Ascending aorta (tissue), 2 donors: ENCODE measurements around the gene OVAAL. TPM values are rescaled to one million over a fixed set of nuclear protein-coding genes. Genes with fewer than 3 reads are reported as not detected.

Experiments
- DNase-seq, 2 donors: peaks; one replicate each; pipeline ENCODE4 v3.0.0-alpha.2; 2019; ENCODE audit warnings: low spot score in 2 of 2
- H3K27ac ChIP-seq, 2 donors: fragments of 200-600 bp; sonication (generic); one replicate each; pipeline ENCODE4 v1.5.1; 2016 to 2017; ENCODE audit warnings: mild to moderate bottlenecking in 1 of 2
- H3K27me3 ChIP-seq: fragments of 200-600 bp; sonication (generic); one replicate; pipeline ENCODE4 v1.5.1; 2017
- H3K36me3 ChIP-seq, 2 donors: fragments of 200-600 bp; sonication (generic); one replicate each; pipeline ENCODE4 v1.5.1; 2016
- H3K4me1 ChIP-seq, 2 donors: fragments of 200-600 bp; sonication (generic); one replicate each; pipeline ENCODE4 v1.5.1; 2016 to 2017; ENCODE audit warnings: mild to moderate bottlenecking in 1 of 2
- H3K4me3 ChIP-seq, 2 donors: fragments of 200-600 bp; sonication (generic); one replicate each; pipeline ENCODE4 v1.5.1; 2016 to 2017; ENCODE audit warnings: mild to moderate bottlenecking in 1 of 2
- H3K9me3 ChIP-seq, 2 donors: fragments of 200-600 bp; sonication (generic); one replicate each; pipeline ENCODE4 v1.5.1; 2016
- intact Hi-C: fragments of 100-400 bp; cut with DNase I; formaldehyde crosslinking; loops from one replicate; pipeline ENCODE4 v1.15.1; 2023
- total RNA-seq: library from RNA; depleted of rRNA; stranded (reverse); fragments of >200 nt; gene quantifications from one replicate; pipeline ENCODE4 v1.1.0, GENCODE V29; 2016
- TF ChIP-seq, protein P1 (sequence below), 3 experiments: fragments of 200-600 bp in 2 of 3; fragments of 450-650 bp in 1 of 3; sonication (generic) in 2 of 3; IDR thresholded peaks; one replicate each; pipeline ENCODE4 v1.5.1; 2016 to 2019; ENCODE audit warnings: antibody characterized with exemption in 3 of 3, mild to moderate bottlenecking in 1 of 3, moderate library complexity in 1 of 3

OVAAL gene
- total RNA-seq, 1 donor from 2014 or later = not detected

DNA sequence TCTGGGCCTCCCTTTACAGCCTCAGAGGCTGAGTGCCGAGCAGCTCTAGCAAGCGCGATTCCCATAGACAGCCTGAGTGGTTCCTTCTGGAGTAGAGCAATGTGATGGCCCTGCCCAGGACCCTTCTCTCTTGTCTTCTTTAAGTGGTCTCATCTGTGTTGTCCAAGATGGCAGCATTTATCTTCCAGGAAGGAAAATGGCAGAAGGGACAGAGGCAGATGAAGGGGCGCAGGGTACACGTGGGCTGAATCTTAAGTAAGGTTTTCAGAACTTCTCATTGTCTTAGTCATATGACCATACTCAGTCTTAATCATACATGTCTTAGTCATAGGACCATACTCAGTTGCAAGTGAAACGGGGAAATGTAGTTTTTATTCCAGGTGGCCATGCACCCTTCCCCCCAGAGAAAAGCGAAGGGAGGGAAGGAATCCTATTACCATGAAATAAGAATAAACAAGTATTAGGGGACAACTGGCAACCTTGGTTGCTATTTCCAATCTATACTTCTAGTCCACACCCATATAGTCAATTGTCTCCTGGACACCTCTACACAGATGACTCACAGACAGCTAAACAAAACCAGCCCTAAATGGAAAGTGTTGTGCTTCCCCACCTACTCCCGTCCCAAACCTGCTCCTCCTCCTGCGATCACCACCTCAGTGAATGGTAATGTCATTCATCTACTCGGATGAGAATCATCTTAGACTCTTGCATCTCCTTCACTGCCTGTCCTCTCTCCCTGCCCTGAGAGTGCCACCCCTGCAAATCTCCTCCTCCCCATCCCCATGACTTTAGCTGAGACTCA lies 13.3 kb downstream of the OVAAL start:
- Histone ChIP-seq H3K4me3 (no peak overlapping the region), H3K9me3 (no peaks in the 10 kb centered on the region), H3K27ac (peak overlapping the region; percentile 62 to 79), H3K27me3 (no peaks in the 10 kb centered on the region), H3K4me1 (peaks cover 0 to 8% of the 10 kb centered on the region in 2 donors), H3K36me3 (no peaks in the 10 kb centered on the region)
- DNase-seq = no peak
- intact Hi-C loops = no loop called here
- TF ChIP-seq, protein P1, sequence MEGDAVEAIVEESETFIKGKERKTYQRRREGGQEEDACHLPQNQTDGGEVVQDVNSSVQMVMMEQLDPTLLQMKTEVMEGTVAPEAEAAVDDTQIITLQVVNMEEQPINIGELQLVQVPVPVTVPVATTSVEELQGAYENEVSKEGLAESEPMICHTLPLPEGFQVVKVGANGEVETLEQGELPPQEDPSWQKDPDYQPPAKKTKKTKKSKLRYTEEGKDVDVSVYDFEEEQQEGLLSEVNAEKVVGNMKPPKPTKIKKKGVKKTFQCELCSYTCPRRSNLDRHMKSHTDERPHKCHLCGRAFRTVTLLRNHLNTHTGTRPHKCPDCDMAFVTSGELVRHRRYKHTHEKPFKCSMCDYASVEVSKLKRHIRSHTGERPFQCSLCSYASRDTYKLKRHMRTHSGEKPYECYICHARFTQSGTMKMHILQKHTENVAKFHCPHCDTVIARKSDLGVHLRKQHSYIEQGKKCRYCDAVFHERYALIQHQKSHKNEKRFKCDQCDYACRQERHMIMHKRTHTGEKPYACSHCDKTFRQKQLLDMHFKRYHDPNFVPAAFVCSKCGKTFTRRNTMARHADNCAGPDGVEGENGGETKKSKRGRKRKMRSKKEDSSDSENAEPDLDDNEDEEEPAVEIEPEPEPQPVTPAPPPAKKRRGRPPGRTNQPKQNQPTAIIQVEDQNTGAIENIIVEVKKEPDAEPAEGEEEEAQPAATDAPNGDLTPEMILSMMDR (IDR thresholded peaks at IDR 0.05) = no peak

DNA sequence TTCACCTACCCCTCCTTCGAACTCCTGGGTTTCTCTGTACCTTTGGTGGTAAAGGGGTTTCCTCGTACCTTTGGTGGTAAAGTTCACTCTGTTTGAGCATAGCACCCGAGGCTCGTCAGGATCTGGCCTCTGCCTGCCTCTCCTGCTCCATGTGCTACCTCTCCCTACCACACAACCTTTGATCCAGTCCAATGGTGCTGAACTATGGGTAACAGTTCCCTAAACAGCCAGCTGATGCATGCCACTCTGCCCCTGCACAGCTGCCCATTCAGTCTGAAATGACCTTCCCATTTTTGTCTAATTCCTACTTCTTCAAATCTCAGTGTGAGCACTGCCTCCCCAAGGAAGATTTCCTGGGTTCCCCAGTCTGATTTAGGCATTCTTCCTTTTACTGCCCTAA lies 14.0 kb downstream of the OVAAL start:
- DNase-seq = no peak
- intact Hi-C loops = no loop called here
- Histone ChIP-seq H3K9me3 (no peaks in the 10 kb centered on the region), H3K36me3 (no peaks in the 10 kb centered on the region), H3K4me3 (no peak overlapping the region), H3K4me1 (peaks cover 0 to 8% of the 10 kb centered on the region in 2 donors), H3K27me3 (no peaks in the 10 kb centered on the region), H3K27ac (no peak overlapping the region)
- TF ChIP-seq, protein P1 (IDR thresholded peaks at IDR 0.05) = no peak

DNA sequence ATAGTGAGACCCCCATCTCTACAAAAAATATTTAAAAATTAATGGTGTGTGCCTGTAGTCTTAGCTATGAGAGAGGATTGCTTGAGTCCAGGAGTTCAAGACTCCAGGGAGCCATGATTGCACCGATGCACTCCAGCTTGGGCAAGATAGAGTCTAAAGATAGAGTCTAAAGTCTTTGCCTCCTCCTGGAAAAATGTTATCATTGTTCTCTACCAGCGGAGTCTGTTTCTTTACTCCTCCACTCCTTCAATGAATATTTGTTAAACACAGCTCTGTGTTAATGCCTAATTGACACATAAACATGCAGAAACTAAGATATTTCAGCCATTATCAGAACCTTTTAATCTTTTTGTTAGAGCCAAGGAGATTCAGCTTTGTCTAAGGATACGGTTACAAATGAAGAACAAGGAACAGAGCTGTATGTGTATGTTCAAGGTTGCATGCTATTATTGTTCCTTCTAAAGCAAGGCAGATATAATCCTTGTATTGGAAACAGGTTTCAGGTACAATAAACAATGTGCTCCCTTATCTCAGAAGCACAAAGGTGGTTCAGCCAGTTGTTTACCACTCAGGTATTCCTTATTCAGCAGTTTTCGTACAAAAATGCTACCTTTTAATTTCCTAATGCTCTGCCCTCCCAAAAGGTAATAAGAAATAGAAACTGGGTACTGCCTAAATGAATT lies 15.4 kb downstream of the OVAAL start:
- Histone ChIP-seq H3K4me1 (peaks cover 0 to 10% of the 10 kb centered on the region in 2 donors), H3K4me3 (no peak overlapping the region), H3K36me3 (no peaks in the 10 kb centered on the region), H3K27me3 (no peaks in the 10 kb centered on the region), H3K27ac (no peak overlapping the region), H3K9me3 (no peaks in the 10 kb centered on the region)
- TF ChIP-seq, protein P1 (IDR thresholded peaks at IDR 0.05) = no peak
- no peak for DNase-seq
- intact Hi-C loops = no loop called here

DNA sequence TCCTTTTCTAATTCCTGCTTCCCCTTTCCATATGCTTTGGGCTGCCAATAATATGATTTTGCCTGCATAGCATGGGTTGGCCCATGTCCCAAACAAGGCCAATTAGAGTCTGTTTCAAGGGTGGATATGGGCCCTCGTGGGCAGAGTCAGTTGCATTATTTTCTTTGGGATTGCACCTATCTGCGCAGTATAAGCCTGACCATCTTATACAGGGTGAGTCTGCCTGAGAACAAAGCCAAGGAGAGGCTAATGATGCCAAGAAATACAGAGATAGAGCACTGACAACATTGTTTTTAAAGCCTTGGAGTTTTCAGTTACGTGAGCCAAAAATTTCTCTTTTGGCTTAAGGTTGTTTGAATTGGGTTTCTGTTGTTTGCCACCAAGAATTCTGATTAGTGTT lies 18.6 kb downstream of the OVAAL start:
- intact Hi-C loops = no loop called here
- H3K27ac ChIP-seq = no peak overlapping the region
- TF ChIP-seq, protein P1 (IDR thresholded peaks at IDR 0.05) = no peak
- DNase-seq = no peak
- no peaks in the 10 kb centered on the region for H3K9me3 ChIP-seq
- H3K36me3 ChIP-seq = no peaks in the 10 kb centered on the region
- peaks cover 0 to 2% of the 10 kb centered on the region in 2 donors for H3K4me1 ChIP-seq
- H3K4me3 ChIP-seq = no peak overlapping the region
- no peaks in the 10 kb centered on the region for H3K27me3 ChIP-seq

DNA sequence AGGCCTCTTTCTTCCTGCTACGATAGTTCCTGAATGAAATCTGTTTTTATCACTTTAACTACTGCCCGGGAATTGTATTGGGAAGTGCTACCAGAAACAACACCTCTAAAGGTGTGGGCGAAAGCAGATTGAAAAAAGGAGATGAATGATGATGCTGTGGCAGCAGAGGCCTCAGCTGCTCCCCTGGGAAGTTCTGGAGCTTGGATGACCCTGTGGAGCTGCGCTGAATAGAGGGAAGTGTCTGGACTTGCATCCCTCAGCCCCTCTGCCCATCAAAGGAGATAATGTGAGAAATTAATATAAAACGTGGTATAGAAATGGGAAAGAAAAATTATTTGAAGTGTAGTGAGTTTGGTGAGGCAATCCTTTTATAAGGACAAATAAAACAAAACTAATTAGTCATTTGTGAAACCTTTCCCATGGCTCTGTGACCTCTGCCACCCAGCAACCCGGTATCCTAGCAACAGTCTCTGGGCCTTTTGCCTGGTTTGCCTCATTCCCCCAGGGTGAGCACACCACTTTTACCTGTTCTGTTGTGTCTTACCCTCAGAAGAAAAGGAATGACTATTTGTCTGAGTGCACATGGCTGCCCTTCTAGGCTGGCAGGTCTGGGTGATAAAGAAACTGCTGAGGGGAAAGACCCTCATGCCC lies 21.3 kb downstream of the OVAAL start:
- Histone ChIP-seq H3K4me3 (no peak overlapping the region), H3K27ac (no peak overlapping the region), H3K36me3 (no peaks in the 10 kb centered on the region), H3K9me3 (no peaks in the 10 kb centered on the region), H3K4me1 (peaks cover 0 to 2% of the 10 kb centered on the region in 2 donors), H3K27me3 (no peaks in the 10 kb centered on the region)
- DNase-seq = no peak
- intact Hi-C loops = no loop called here
- TF ChIP-seq, protein P1 (IDR thresholded peaks at IDR 0.05) = no peak
